ENCODE data around the gene TEAD4.

Gene TEAD4
- total RNA-seq = 0 reads per million in 3 donors

DNA sequence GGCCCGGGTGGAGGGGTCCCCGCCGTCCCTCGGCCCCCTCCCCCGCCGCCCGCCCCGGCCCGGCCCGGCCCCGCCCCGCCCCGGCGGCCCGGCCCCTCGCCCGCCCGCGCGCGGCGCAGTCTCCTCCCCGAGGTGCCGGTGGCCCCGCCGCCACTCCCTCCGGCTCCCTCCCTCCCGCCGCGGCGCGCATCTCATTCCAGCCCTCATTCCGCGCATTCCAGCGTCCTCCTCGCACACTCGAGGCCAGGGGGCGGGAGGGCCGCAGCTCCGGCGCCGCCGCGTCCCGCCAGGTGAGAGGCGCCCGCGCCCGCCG, at the start of gene TEAD4:
Gene TEAD4 (plus strand): TSS at position 206 of the 313 bp plus-strand sequence.
- H3K27me3 ChIP-seq (replicated peaks; ENCODE audit: control insufficient read depth, insufficient read depth, low read length, poor library complexity, severe bottlenecking) = no peaks in the 10 kb centered on the region
- peaks cover 7% of the 10 kb centered on the region for H3K4me1 ChIP-seq (ENCODE audit: control insufficient read depth, insufficient read depth, low read length, poor library complexity, severe bottlenecking)
- no peak within 1 kb of the TSS for H3K27ac ChIP-seq (ENCODE audit: insufficient read depth, low read length, poor library complexity, severe bottlenecking)
- no peaks in the 10 kb centered on the region for H3K36me3 ChIP-seq (ENCODE audit: control insufficient read depth, insufficient read depth, low read length)
- DNase-seq = no peak
- H3K9me3 ChIP-seq (ENCODE audit: control insufficient read depth, low read length) = no peaks in the 10 kb centered on the region
- no peak within 1 kb of the TSS for H3K4me3 ChIP-seq (ENCODE audit: insufficient read depth, low read depth, low read length, poor library complexity, severe bottlenecking)

DNA sequence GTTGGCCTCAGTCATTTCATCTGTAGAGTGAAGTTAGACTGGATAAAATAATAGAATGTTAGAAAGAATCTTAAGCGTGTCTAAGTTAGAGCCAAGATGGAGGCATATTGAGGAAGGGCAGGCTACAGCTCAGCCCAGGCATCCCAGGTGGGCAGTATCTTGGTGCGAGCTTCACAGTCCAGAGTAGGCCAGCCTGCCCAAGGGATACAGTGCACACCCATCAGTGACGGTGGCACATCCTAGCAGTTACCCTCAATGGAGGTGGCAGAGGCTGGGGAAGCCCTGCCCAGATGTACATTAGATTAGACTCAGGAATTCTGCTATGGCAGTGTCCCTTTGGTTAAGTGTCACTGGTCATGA, 47.0 kb upstream of the TEAD4 start:
- H3K27me3 ChIP-seq (replicated peaks; ENCODE audit: control insufficient read depth, insufficient read depth, low read length, poor library complexity, severe bottlenecking) = no peaks in the 10 kb centered on the region
- no peak overlapping the region for H3K4me3 ChIP-seq (ENCODE audit: insufficient read depth, low read depth, low read length, poor library complexity, severe bottlenecking)
- no peaks in the 10 kb centered on the region for H3K9me3 ChIP-seq (ENCODE audit: control insufficient read depth, low read length)
- H3K27ac ChIP-seq (ENCODE audit: insufficient read depth, low read length, poor library complexity, severe bottlenecking) = no peak overlapping the region
- H3K36me3 ChIP-seq (ENCODE audit: control insufficient read depth, insufficient read depth, low read length) = no peaks in the 10 kb centered on the region
- DNase-seq = no peak
- H3K4me1 ChIP-seq (ENCODE audit: control insufficient read depth, insufficient read depth, low read length, poor library complexity, severe bottlenecking) = no peaks in the 10 kb centered on the region

DNA sequence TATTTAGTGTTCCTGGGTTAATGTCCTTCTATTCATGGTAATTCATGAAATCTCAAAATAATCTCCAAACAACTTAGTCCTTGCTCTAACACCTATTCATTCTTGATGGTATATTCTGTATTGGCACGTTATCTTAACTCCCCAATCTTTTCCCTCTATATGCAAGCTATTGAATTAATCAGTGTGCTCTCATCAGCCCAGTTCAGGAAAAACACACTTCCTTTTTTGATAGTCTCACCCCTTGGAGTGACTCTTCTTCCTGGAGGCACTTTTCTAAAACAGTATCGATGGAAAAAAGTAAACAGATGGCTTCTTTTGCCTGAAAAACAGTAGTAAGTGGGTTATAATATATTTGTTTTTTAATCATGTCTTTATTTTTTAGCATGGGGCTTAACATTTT, 39.9 kb upstream of the TEAD4 start:
- Histone ChIP-seq H3K4me3 (ENCODE audit: insufficient read depth, low read depth, low read length, poor library complexity, severe bottlenecking) (no peak overlapping the region), H3K27ac (ENCODE audit: insufficient read depth, low read length, poor library complexity, severe bottlenecking) (no peak overlapping the region), H3K4me1 (ENCODE audit: control insufficient read depth, insufficient read depth, low read length, poor library complexity, severe bottlenecking) (no peaks in the 10 kb centered on the region), H3K36me3 (ENCODE audit: control insufficient read depth, insufficient read depth, low read length) (peaks cover 6% of the 10 kb centered on the region), H3K9me3 (ENCODE audit: control insufficient read depth, low read length) (no peaks in the 10 kb centered on the region), H3K27me3 (replicated peaks; ENCODE audit: control insufficient read depth, insufficient read depth, low read length, poor library complexity, severe bottlenecking) (no peaks in the 10 kb centered on the region)
- DNase-seq = no peak

DNA sequence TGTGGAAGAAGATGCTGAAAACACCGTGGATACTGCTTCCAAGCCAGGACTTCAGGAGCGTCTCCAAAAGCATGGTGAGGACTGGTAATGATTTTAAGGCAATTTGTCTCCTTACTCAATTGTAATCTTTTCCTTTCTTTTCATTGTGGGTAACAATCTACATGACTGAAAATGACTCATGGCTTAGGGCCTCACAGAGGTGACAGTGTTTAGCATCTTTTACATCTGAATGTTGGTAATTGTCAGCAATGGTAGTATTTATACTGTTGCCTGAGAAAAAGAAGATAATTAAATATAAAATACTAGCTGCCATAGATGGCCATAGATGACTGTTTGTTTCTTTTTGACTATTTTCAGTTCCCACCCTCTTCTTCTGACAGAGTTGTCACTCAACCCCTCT, 36.9 kb upstream of the TEAD4 start:
- peaks cover 6% of the 10 kb centered on the region for H3K36me3 ChIP-seq (ENCODE audit: control insufficient read depth, insufficient read depth, low read length)
- no peaks in the 10 kb centered on the region for H3K27me3 ChIP-seq (replicated peaks; ENCODE audit: control insufficient read depth, insufficient read depth, low read length, poor library complexity, severe bottlenecking)
- no peak for DNase-seq

DNA sequence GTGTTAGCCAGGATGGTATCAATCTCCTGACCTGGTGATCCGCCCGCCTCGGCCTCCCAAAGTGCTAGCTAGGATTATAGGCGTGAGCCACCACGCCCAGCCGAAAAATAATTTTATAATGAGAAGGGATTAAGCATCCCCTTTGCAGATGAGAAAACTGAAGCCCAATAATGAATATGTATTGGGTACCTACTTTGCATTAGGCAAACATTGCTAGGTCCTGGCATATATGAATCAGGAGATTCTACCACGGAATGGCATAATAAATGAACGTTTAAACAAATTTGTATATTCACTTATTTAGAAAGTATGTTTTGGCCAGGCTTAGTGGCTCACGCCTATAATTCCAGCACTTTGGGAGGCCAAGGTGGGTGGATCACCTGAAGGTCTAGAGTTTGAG, 36.1 kb upstream of the TEAD4 start:
- Histone ChIP-seq H3K4me3 (ENCODE audit: insufficient read depth, low read depth, low read length, poor library complexity, severe bottlenecking) (no peak overlapping the region), H3K9me3 (ENCODE audit: control insufficient read depth, low read length) (no peaks in the 10 kb centered on the region), H3K36me3 (ENCODE audit: control insufficient read depth, insufficient read depth, low read length) (peaks cover 6% of the 10 kb centered on the region)

More for the DNA sequence above, 36.9 kb upstream of the TEAD4 start:
- Histone ChIP-seq H3K9me3 (ENCODE audit: control insufficient read depth, low read length) (no peaks in the 10 kb centered on the region), H3K27ac (ENCODE audit: insufficient read depth, low read length, poor library complexity, severe bottlenecking) (no peak overlapping the region), H3K4me1 (ENCODE audit: control insufficient read depth, insufficient read depth, low read length, poor library complexity, severe bottlenecking) (no peaks in the 10 kb centered on the region), H3K4me3 (ENCODE audit: insufficient read depth, low read depth, low read length, poor library complexity, severe bottlenecking) (no peak overlapping the region)

DNA sequence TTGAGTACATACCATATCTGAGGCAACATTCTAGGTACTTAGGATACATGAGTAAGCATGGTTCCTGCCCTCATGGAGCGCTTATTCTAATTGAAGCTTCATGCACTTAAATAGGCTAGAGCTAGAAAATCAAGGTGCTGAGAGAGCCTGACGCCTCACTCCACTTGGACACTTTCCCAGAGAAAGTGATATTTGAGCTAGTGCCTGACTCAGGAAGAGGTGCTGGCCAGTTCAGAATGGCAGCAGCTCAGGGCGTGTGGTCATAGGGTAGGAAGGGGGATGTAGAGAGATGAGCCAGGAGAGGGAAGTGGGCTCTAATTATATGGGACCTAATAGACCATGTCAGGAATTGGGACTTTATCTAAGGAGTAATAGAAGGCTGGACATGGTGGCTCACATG, 35.2 kb upstream of the TEAD4 start:
- H3K9me3 ChIP-seq (ENCODE audit: control insufficient read depth, low read length) = no peaks in the 10 kb centered on the region
- H3K4me3 ChIP-seq (ENCODE audit: insufficient read depth, low read depth, low read length, poor library complexity, severe bottlenecking) = no peak overlapping the region
- no peaks in the 10 kb centered on the region for H3K27me3 ChIP-seq (replicated peaks; ENCODE audit: control insufficient read depth, insufficient read depth, low read length, poor library complexity, severe bottlenecking)
- H3K4me1 ChIP-seq (ENCODE audit: control insufficient read depth, insufficient read depth, low read length, poor library complexity, severe bottlenecking) = no peaks in the 10 kb centered on the region
- H3K27ac ChIP-seq (ENCODE audit: insufficient read depth, low read length, poor library complexity, severe bottlenecking) = no peak overlapping the region
- no peak for DNase-seq
- H3K36me3 ChIP-seq (ENCODE audit: control insufficient read depth, insufficient read depth, low read length) = peaks cover 6% of the 10 kb centered on the region

More for the DNA sequence above, 36.1 kb upstream of the TEAD4 start:
- DNase-seq = no peak
- no peaks in the 10 kb centered on the region for H3K27me3 ChIP-seq (replicated peaks; ENCODE audit: control insufficient read depth, insufficient read depth, low read length, poor library complexity, severe bottlenecking)
- no peaks in the 10 kb centered on the region for H3K4me1 ChIP-seq (ENCODE audit: control insufficient read depth, insufficient read depth, low read length, poor library complexity, severe bottlenecking)
- H3K27ac ChIP-seq (ENCODE audit: insufficient read depth, low read length, poor library complexity, severe bottlenecking) = no peak overlapping the region

DNA sequence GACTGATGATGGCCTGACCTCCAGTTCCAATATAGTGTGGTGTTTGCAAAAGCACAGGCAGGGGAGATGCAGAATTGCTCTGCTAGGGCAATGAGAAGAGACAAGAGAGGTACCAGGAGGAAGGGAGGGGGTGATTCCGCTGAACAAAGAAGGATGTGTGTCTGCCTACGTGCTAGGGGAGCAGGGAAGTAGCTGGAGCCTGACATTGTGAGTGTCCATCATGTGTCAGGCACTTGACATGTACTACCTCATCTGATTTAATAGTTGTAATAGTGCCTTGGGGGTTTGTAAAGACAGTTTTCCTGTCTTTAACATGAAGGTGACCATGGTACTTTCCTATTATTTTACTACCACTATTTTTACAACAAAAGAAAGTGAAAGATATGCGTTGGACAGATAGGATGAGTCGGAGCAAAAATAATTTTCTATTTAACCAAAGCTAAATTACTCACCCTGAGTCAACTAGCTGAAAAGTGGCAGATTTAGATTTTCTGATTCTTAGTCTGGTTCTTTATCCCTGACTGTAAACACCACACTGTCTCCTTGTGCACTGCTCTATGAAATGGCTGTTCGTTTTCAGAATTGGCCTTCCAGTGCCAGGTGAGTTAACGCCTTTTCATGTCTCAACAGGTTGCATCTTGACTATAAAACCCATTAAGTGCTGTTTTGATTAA, 33.7 kb upstream of the TEAD4 start:
- Histone ChIP-seq H3K27me3 (replicated peaks; ENCODE audit: control insufficient read depth, insufficient read depth, low read length, poor library complexity, severe bottlenecking) (no peaks in the 10 kb centered on the region), H3K9me3 (ENCODE audit: control insufficient read depth, low read length) (no peaks in the 10 kb centered on the region), H3K4me3 (ENCODE audit: insufficient read depth, low read depth, low read length, poor library complexity, severe bottlenecking) (no peak overlapping the region), H3K36me3 (ENCODE audit: control insufficient read depth, insufficient read depth, low read length) (peaks cover 6% of the 10 kb centered on the region), H3K27ac (ENCODE audit: insufficient read depth, low read length, poor library complexity, severe bottlenecking) (no peak overlapping the region), H3K4me1 (ENCODE audit: control insufficient read depth, insufficient read depth, low read length, poor library complexity, severe bottlenecking) (no peaks in the 10 kb centered on the region)
- no peak for DNase-seq

DNA sequence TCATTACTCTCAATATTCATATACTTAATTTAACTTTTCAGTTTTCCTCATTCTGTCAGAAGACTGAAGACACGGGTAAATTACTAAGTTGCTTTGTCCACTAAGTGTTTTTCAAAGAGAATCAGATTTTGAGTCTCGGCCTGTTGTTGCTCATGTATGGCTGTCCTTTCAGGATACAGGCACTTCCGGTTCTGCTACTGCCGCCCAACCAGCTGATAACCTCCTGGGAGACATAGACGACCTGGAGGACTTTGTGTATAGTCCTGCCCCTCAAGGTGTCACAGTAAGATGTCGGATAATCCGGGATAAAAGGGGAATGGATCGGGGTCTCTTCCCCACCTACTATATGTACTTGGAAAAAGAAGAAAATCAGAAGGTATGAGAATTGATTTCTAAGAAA, 28.3 kb upstream of the TEAD4 start:
- no peak overlapping the region for H3K4me3 ChIP-seq (ENCODE audit: insufficient read depth, low read depth, low read length, poor library complexity, severe bottlenecking)
- no peaks in the 10 kb centered on the region for H3K9me3 ChIP-seq (ENCODE audit: control insufficient read depth, low read length)

DNA sequence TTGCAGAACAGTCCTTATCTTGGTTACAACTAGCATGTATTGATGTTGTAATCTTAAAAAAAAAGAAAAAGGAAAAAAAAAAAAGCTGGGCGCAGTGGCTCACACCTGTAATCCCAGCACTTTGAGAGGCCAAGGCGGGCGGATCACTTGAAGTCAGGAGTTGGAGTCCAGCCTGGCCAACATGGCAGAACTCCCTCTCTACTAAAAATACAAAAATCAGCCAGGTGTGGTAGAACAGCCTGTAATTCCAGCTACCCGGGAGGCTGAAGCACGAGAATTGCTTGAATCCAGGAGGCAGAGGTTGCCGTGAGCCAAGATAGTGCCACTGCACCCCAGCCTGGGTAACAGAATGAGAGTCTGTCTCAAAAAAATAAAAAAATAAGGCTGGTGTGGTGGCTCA, 25.6 kb upstream of the TEAD4 start:
- Histone ChIP-seq H3K4me1 (ENCODE audit: control insufficient read depth, insufficient read depth, low read length, poor library complexity, severe bottlenecking) (no peaks in the 10 kb centered on the region), H3K36me3 (ENCODE audit: control insufficient read depth, insufficient read depth, low read length) (peaks cover 20% of the 10 kb centered on the region), H3K27me3 (replicated peaks; ENCODE audit: control insufficient read depth, insufficient read depth, low read length, poor library complexity, severe bottlenecking) (no peaks in the 10 kb centered on the region), H3K9me3 (ENCODE audit: control insufficient read depth, low read length) (no peaks in the 10 kb centered on the region), H3K27ac (ENCODE audit: insufficient read depth, low read length, poor library complexity, severe bottlenecking) (no peak overlapping the region), H3K4me3 (ENCODE audit: insufficient read depth, low read depth, low read length, poor library complexity, severe bottlenecking) (no peak overlapping the region)
- no peak for DNase-seq

More for the DNA sequence above, 28.3 kb upstream of the TEAD4 start:
- H3K27ac ChIP-seq (ENCODE audit: insufficient read depth, low read length, poor library complexity, severe bottlenecking) = no peak overlapping the region
- H3K27me3 ChIP-seq (replicated peaks; ENCODE audit: control insufficient read depth, insufficient read depth, low read length, poor library complexity, severe bottlenecking) = no peaks in the 10 kb centered on the region
- peaks cover 20% of the 10 kb centered on the region for H3K36me3 ChIP-seq (ENCODE audit: control insufficient read depth, insufficient read depth, low read length)
- no peak for DNase-seq
- H3K4me1 ChIP-seq (ENCODE audit: control insufficient read depth, insufficient read depth, low read length, poor library complexity, severe bottlenecking) = no peaks in the 10 kb centered on the region

DNA sequence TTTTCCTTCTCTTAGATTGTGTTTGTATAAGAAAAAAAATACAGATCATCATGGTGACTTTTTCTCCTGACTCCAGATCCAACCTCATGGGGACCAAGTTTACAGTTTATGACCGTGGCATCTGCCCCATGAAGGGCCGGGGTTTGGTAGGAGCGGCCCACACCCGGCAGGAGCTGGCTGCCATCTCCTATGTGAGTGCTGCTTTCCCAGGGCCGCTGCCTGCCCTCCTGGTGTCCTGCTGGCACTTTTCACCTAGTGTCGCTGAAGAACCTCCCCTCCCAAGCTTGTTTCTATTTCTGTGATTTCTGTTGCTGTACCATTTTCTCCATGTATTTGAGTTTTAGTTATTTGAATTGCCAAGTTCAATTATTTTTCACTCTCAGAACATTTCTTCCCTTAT, 24.8 kb upstream of the TEAD4 start:
- no peak for DNase-seq
- Histone ChIP-seq H3K36me3 (ENCODE audit: control insufficient read depth, insufficient read depth, low read length) (peaks cover 20% of the 10 kb centered on the region), H3K4me1 (ENCODE audit: control insufficient read depth, insufficient read depth, low read length, poor library complexity, severe bottlenecking) (no peaks in the 10 kb centered on the region)

More for the DNA sequence above, 24.8 kb upstream of the TEAD4 start:
- Histone ChIP-seq H3K27ac (ENCODE audit: insufficient read depth, low read length, poor library complexity, severe bottlenecking) (no peak overlapping the region), H3K4me3 (ENCODE audit: insufficient read depth, low read depth, low read length, poor library complexity, severe bottlenecking) (no peak overlapping the region), H3K27me3 (replicated peaks; ENCODE audit: control insufficient read depth, insufficient read depth, low read length, poor library complexity, severe bottlenecking) (no peaks in the 10 kb centered on the region), H3K9me3 (ENCODE audit: control insufficient read depth, low read length) (no peaks in the 10 kb centered on the region)
